GM21737 (cell line): ENCODE results near the gene TXN.
"Not testable (repeated sequence)": the region's sequence is repeated elsewhere in the genome, so short reads cannot be mapped to it uniquely, and the experiment has no call there.

Experiments used
- ATAC-seq: cut with Tn5 transposase; IDR thresholded peaks from one replicate; pipeline ENCODE4 v1.9.1; 2021; ENCODE audit warnings: mild to moderate bottlenecking, moderate library complexity; ENCODE audit not compliant: unreplicated experiment

The TXN gene

DNA sequence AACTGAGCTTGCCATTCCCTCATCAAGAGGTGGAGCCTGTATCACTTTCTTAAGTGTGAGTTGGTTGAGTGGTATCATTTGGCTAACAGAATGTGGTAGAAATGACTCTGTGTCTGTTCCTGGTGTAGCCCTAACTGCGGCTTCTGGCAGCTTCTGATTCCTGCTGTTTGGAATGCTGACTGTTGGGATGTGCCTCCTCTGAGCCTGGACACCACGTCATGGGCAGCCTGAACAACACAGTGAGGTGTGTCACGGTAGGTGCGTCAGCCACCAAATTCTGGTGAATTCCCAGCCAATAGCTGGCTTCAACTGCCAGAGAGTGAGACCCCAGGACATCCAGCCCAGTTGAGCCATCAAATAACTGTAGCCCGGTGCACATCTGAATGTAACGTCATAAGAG is 42.2 kb downstream of the TXN start:
- ATAC-seq, result no peak

DNA sequence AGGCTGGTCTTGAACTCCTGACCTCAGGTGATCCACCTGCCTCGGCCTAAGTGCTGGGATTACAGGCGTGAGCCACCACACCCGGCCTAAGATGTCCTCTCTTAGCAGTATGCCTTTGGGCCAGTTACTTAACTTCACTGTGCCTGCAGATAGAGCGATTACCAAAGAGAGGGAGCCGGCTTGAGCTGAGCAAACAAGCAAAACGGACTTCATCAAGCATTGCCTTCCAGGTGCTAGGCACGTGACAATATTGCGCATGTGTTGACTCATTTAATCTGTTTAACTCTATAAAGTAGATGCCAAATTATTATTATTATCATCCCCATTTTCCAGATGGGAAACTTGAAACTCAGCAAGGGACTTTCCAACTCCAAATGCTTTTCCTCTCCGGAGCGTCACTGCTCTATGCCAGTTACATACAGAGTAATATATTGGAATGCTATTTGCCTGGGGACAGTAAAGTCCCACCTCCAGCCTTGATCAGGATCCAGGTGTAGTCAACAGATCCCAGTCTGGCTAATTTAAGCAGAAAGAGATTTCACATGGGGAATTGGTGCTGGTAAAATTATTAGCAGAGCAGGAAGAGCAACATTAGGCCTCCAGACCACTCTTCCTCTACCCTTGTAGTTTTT is 42.8 kb downstream of the TXN start:
- ATAC-seq, result no peak

DNA sequence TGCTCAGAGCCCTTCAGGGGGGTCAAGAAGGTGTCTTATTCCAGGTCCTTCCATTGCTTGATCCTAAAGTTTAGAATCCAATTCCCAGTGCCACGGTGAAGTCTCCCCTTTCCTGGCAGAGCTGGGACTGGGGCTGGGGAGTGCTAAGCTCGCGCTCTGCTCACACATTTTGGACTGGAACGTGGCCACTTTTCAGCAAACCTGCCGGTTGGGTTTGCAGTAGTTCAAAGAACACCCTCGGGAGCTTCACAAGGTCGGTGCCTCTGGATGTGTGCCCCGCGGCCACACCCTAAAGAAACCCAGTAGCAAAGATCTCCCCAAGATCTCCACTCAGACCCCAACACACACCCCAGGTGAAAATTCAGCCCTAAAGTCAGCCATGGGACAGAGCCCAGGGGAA is 48.3 kb downstream of the TXN start, which contains the start of gene C9orf152:
Gene C9orf152 (minus strand): TSS at position 129 of the 400 bp plus-strand sequence. CDS start 580 bp downstream, outside the sequence.
- no peak for ATAC-seq

DNA sequence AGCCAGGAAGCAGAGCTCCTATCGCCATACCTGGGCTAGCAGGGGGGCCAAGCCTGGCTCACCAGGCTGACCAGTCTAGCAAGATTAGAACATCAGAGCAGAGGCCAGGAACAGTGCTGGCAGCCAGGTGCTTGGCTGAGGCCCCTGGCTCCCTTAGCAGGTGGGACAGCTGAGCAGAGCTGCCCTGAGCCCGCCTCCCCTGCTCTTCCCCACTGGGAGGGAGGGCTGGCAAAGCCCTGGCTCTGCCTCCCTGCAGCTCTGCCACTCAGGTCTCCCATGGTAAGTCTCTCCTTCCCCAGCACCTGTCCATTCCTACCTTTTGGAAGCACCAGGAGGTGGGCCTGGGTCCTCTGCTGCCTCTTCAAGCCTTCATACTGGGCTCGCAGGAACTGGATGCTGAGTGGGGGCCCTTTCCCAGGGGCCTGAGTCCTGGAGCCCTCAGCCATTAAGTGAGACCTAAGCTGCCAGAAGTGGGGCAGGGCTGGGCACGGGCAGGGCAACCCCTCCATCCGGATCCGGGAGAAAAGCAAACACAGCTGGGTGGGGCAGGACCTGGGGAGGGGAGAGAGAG is 49.2 kb downstream of the TXN start:
- ATAC-seq, result no peak

DNA sequence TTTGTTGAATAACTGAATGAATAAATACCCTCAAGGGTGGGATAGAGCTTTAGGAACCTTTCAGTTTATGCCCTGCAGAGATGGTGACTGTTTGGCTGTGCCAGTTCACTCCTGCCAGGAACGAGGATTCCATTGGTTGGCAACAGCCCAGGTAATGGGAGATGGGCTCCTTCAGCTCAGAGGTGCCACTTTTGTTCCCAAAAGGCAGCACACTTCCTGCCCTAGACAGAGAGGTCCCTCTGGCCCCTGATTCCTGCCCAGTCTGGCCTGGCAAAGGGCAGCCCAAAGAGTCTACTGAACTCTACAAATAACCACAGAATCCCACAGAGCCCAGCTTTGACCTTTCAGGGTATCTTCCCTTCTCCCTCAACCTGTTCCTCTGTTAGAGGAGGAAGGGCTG is 49.9 kb downstream of the TXN start:
- ATAC-seq, result no peak

DNA sequence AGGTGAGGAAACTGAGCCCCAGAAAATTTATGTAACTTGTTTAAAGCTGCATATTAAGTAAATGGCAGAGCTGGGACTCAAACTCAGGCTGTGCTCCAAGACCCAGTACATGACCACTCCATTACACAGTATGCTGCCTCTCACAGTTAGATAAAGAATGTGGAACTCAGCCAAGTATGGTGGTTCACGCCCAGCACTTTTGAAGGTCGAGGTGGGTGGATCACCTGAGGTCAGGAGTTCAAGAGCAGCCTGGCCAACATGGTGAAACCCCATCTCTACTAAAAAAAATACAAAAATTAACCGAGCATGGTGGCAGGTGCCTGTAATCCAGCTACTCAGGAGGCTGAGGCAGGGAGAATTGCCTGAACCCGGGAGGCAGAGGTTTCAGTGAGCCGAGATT is 50.7 kb downstream of the TXN start:
- ATAC-seq, result not testable (repeated sequence)

DNA sequence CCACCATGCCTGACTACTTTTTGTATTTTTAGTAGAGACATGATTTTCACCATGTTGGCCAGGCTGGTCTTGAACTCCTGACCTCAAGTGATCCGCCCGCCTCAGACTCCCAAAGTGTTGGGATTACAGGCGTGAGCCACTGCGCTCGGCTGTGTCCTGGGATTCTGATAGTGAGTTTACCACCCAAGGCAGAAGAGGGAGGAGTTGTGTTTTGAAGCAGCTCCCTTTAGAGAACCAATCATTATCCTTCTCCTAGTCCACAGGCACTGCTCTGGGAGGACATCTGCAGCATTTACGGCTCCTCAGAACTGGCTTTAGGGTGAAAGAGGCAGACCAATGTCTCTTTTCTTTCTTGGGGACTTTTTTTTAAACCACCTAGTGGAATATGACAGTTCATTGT is 54.1 kb downstream of the TXN start:
- ATAC-seq, result no peak

DNA sequence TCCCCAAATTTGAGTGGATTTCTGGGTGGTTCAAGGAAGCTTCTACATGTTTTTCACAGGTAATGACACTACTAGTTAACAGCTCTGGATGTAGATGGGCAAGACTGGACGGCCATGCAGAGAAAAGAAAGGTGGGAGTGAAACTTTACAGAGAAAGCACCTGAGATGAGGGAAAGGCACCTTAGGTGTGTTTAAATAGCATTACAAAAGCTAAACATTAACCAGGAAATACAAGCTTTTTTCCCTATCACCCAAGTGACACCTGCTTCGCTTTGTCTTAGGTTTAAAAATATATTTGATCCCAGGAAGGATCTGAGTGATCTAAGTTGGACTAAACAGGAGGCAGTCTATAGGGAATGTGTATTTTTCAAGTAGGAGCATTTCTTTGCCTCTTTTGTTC is 56.7 kb downstream of the TXN start:
- no peak for ATAC-seq

DNA sequence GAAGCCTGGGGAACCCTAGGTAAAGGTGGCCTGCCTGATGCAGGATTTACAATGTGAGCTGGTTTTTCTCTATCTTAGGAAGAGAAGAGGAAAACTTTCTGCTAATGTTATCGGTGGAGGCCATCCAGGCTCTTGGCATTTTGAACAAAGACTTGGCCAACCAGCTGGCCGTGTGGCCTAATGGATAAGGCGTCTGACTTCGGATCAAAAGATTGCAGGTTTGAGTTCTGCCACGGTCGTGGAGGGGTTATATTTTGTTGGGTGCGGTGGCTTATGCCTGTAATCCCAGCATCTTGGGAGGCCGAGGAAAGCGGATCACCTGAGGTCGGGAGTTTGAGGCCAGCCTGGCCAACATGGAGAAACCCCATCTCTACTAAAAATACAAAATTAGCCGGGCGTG is 58.0 kb downstream of the TXN start:
- ATAC-seq, result no peak

DNA sequence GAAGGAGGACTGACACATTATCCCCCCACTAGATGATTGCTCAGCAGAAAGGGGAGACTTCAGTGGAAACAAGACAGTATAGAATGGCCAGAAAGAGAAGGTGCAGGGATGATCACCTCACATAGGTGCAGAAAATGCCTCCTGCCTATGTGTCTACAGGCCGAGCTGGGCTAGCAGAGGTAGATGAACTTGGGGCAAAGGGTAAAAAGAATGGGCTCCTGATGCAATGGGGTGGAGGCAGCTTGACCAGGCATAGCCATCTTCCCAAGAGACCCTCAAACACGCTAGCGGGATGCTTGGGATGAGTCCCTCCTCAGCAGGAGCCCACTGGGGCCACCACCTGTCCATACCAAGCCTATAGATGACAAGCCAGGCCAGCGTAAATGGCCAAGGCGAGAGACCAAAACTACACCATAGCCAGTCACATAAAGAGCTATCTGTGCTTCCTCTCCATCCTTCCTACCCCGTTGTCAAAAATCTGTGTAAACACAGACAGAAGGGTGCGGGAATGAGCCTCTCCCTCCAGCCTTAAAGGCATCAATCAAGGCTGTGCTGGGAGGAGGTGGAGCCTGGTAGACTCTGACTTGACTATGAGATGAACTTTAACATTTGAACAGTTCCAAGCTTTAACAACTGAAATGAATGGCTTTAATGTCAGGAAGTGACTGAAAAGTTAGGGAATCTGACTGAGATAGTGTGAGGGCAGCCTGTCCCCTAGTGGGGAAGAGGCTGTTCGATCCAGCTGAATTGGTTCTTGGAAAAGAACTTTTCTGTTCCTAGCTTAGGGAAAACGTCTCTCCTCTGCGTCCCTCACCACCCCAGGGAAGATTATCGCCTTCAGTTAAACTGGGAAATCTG is 58.7 kb downstream of the TXN start:
- no peak for ATAC-seq

DNA sequence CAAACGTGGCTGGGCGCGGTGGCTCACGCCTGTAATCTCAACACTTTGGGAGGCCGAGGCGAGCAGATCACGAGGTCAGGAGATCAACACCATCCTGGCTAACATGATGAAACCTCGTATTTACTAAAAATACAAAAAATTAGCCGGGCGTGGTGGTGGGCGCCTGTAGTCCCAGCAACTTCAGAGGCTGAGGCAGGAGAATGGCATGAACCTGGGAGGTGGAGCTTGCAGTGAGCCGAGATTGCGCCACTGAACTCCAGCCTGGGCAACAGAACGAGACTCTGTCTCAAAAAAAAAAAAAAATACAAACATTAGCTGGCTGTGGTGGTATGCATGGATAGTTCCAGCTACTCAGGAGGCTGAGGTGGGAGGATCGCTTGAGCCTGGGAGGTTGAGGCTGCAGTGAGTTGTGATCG is 60.2 kb downstream of the TXN start:
- ATAC-seq, result not testable (repeated sequence)
